Mucosa of stomach (tissue), 1 donor: Measurements from ENCODE around the gene ELOVL2.
"Not testable (repeated sequence)": the region's sequence is repeated elsewhere in the genome, so short reads cannot be mapped to it uniquely, and the experiment has no call there.

ENCODE experiments used
- H3K27me3 ChIP-seq: one replicate; pipeline ENCODE4 v1.7.0; 2013; ENCODE audit warnings: mild to moderate bottlenecking, low read length; ENCODE audit not compliant: control insufficient read depth, insufficient read depth
- H3K36me3 ChIP-seq: one replicate; pipeline ENCODE4 v1.7.0; 2013; ENCODE audit warnings: low read length; ENCODE audit not compliant: control insufficient read depth, insufficient read depth
- H3K4me1 ChIP-seq: one replicate; pipeline ENCODE4 v1.7.0; 2013; ENCODE audit warnings: mild to moderate bottlenecking, low read length; ENCODE audit not compliant: control insufficient read depth, insufficient read depth
- H3K4me3 ChIP-seq: one replicate; pipeline ENCODE4 v1.7.0; 2013; ENCODE audit warnings: low read length
- H3K9ac ChIP-seq: one replicate; pipeline ENCODE4 v1.7.0; 2013; ENCODE audit warnings: mild to moderate bottlenecking, low read length, moderate library complexity
- H3K9me3 ChIP-seq: one replicate; pipeline ENCODE4 v1.7.0; 2013; ENCODE audit warnings: mild to moderate bottlenecking, low read length, moderate library complexity; ENCODE audit not compliant: control insufficient read depth
- donor health status: Pancreatic carcinoma.

Gene ELOVL2

GRCh38 chr6:11013721-11014070 lies 30.4 kb downstream of the ELOVL2 start:
- Histone ChIP-seq H3K4me3 (no peak overlapping the region), H3K9ac (no peak overlapping the region), H3K36me3 (no peaks in the 10 kb centered on the region), H3K4me1 (peaks cover 6% of the 10 kb centered on the region), H3K9me3 (no peaks in the 10 kb centered on the region), H3K27me3 (peaks cover 4% of the 10 kb centered on the region)

GRCh38 chr6:11012976-11013720 lies 31.0 kb downstream of the ELOVL2 start:
- peaks cover 4% of the 10 kb centered on the region for H3K27me3 ChIP-seq
- H3K36me3 ChIP-seq: no peaks in the 10 kb centered on the region
- no peaks in the 10 kb centered on the region for H3K9me3 ChIP-seq
- H3K4me3 ChIP-seq: no peak overlapping the region
- peaks cover 6% of the 10 kb centered on the region for H3K4me1 ChIP-seq
- no peak overlapping the region for H3K9ac ChIP-seq

- no peak overlapping the region for H3K4me3 ChIP-seq
- H3K4me1 ChIP-seq: peaks cover 6% of the 10 kb centered on the region
- H3K9me3 ChIP-seq: no peaks in the 10 kb centered on the region
- peaks cover 4% of the 10 kb centered on the region for H3K27me3 ChIP-seq
- H3K9ac ChIP-seq: no peak overlapping the region
- no peaks in the 10 kb centered on the region for H3K36me3 ChIP-seq
Observed at GRCh38 chr6:11012295-11012754, 31.8 kb downstream of the ELOVL2 start.

GRCh38 chr6:11011787-11012234 lies 32.3 kb downstream of the ELOVL2 start:
- no peaks in the 10 kb centered on the region for H3K9me3 ChIP-seq

GRCh38 chr6:11009353-11009752 lies 34.8 kb downstream of the ELOVL2 start:
- no peaks in the 10 kb centered on the region for H3K36me3 ChIP-seq
- peaks cover 4% of the 10 kb centered on the region for H3K27me3 ChIP-seq
- no peak overlapping the region for H3K9ac ChIP-seq
- H3K4me3 ChIP-seq: no peak overlapping the region
- H3K4me1 ChIP-seq: peaks cover 6% of the 10 kb centered on the region
- H3K9me3 ChIP-seq: no peaks in the 10 kb centered on the region

More at GRCh38 chr6:11011787-11012234, 32.3 kb downstream of the ELOVL2 start:
- Histone ChIP-seq H3K9ac (no peak overlapping the region), H3K4me1 (peaks cover 6% of the 10 kb centered on the region), H3K36me3 (no peaks in the 10 kb centered on the region), H3K4me3 (no peak overlapping the region), H3K27me3 (peaks cover 4% of the 10 kb centered on the region)

- Histone ChIP-seq H3K9ac (no peak overlapping the region), H3K4me3 (no peak overlapping the region), H3K27me3 (peaks cover 4% of the 10 kb centered on the region), H3K36me3 (no peaks in the 10 kb centered on the region), H3K4me1 (peaks cover 6% of the 10 kb centered on the region), H3K9me3 (no peaks in the 10 kb centered on the region)
Observed at GRCh38 chr6:11008821-11009220, 35.3 kb downstream of the ELOVL2 start.

- peaks cover 6% of the 10 kb centered on the region for H3K4me1 ChIP-seq
- no peak overlapping the region for H3K4me3 ChIP-seq
- no peaks in the 10 kb centered on the region for H3K9me3 ChIP-seq
- no peak overlapping the region for H3K9ac ChIP-seq
- H3K36me3 ChIP-seq: no peaks in the 10 kb centered on the region
- peaks cover 4% of the 10 kb centered on the region for H3K27me3 ChIP-seq
Observed at GRCh38 chr6:11007715-11008608, 36.1 kb downstream of the ELOVL2 start.

- peaks cover 4% of the 10 kb centered on the region for H3K27me3 ChIP-seq
- H3K4me3 ChIP-seq: no peak overlapping the region
- H3K9me3 ChIP-seq: no peaks in the 10 kb centered on the region
- H3K4me1 ChIP-seq: no peaks in the 10 kb centered on the region
- H3K9ac ChIP-seq: no peak overlapping the region
- H3K36me3 ChIP-seq: no peaks in the 10 kb centered on the region
Observed at GRCh38 chr6:11006061-11006460, 38.0 kb downstream of the ELOVL2 start.

GRCh38 chr6:11003297-11003696 lies 40.8 kb downstream of the ELOVL2 start:
- H3K4me3 ChIP-seq, H3K4me1 ChIP-seq, H3K9ac ChIP-seq, H3K36me3 ChIP-seq, H3K9me3 ChIP-seq, H3K27me3 ChIP-seq: not testable (repeated sequence)

- H3K4me3 ChIP-seq: no peak overlapping the region
- H3K36me3 ChIP-seq: no peaks in the 10 kb centered on the region
- no peaks in the 10 kb centered on the region for H3K27me3 ChIP-seq
- H3K9me3 ChIP-seq: no peaks in the 10 kb centered on the region
- H3K9ac ChIP-seq: no peak overlapping the region
- no peaks in the 10 kb centered on the region for H3K4me1 ChIP-seq
Observed at GRCh38 chr6:11002176-11002575, 41.9 kb downstream of the ELOVL2 start.

GRCh38 chr6:10999994-11000393 lies 44.1 kb downstream of the ELOVL2 start:
- Histone ChIP-seq H3K9me3 (no peaks in the 10 kb centered on the region), H3K9ac (no peak overlapping the region), H3K4me3 (no peak overlapping the region), H3K27me3 (no peaks in the 10 kb centered on the region), H3K4me1 (no peaks in the 10 kb centered on the region), H3K36me3 (no peaks in the 10 kb centered on the region)

GRCh38 chr6:10995114-10995707 lies 48.9 kb downstream of the ELOVL2 start:
- no peaks in the 10 kb centered on the region for H3K27me3 ChIP-seq
- H3K9me3 ChIP-seq: no peaks in the 10 kb centered on the region
- H3K4me1 ChIP-seq: no peaks in the 10 kb centered on the region
- no peak overlapping the region for H3K9ac ChIP-seq
- no peak overlapping the region for H3K4me3 ChIP-seq
- no peaks in the 10 kb centered on the region for H3K36me3 ChIP-seq
